ENCODE measurements around the gene CENPX. TPM values are rescaled to one million over a fixed set of nuclear protein-coding genes. Genes with fewer than 3 reads are reported as not detected.

Gene CENPX
- total and polyA plus RNA-seq, 10 donors, result 25.4 to 91.8 (median 32.9) TPM

DNA sequence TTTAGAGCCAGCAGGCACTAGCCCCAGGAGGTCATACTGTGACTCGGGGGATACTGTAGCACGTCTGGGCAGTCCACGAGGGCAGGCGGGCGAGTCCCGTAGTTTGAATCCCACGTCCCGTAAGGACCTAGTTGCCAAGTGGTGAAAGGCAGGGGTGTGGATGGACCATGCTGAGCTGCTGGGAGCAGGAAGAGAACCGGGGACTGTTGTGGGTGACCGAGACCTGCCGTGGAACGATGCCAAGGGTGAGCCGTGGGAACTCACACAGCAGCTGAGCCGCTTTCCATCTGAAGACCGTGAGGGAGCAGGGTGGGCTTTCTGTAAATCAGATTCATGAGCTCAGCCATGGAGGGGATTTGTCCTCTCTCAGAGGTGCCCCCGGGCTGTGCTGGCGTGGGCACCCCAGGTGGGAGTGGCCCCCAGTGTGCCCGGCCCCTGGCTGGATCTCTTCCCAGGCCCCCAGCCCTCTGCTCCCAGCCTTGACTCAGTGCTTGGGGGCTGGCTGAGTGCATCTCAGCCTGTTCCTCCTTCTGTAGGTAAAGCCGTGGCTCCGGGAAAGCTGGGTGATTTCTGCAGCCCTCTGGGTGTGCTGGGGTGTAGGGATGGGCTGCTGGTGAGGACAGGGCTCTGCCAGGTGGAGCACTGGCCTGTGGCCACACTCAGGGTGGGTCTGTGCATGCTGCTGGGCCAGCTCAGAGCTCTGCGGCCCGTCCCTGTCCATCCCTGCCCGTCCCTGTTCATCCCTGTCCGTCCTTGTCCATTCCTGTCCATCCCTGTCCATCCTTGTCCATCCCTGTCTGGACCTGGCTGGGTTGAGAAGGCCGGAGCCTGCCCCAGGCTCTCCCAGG, 31.6 kb downstream of the CENPX start:
- Histone ChIP-seq H3K4me3 (no peak overlapping the region), H3K9me3 (no peaks in the 10 kb centered on the region), H3K36me3 (peaks cover 0 to 80% (median 12%) of the 10 kb centered on the region in 6 donors), H3K27ac (no peak overlapping the region), H3K27me3 (replicated peaks in 1 of 7) (no peaks in the 10 kb centered on the region), H3K4me1 (peaks cover 0 to 16% (median 6%) of the 10 kb centered on the region in 6 donors)
- intact Hi-C loops (cut with DNase I; ENCODE audit: low total_unique reads), result loop anchor here (2.0 kb wide), 1 partner anchor 44 kb away; the partner anchor contains the start of gene MYADML2
- 91 to 96% (median 92%) methylated on average over 22 to 25 of the region's 25 CpGs for WGBS, 5 donors
- no peak for TF ChIP-seq POLR2A (IDR thresholded peaks at IDR 0.05)
- TF ChIP-seq POLR2AphosphoS5 (IDR thresholded peaks at IDR 0.05), result no peak
- TF ChIP-seq, protein P1, sequence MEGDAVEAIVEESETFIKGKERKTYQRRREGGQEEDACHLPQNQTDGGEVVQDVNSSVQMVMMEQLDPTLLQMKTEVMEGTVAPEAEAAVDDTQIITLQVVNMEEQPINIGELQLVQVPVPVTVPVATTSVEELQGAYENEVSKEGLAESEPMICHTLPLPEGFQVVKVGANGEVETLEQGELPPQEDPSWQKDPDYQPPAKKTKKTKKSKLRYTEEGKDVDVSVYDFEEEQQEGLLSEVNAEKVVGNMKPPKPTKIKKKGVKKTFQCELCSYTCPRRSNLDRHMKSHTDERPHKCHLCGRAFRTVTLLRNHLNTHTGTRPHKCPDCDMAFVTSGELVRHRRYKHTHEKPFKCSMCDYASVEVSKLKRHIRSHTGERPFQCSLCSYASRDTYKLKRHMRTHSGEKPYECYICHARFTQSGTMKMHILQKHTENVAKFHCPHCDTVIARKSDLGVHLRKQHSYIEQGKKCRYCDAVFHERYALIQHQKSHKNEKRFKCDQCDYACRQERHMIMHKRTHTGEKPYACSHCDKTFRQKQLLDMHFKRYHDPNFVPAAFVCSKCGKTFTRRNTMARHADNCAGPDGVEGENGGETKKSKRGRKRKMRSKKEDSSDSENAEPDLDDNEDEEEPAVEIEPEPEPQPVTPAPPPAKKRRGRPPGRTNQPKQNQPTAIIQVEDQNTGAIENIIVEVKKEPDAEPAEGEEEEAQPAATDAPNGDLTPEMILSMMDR (IDR thresholded peaks at IDR 0.05 in 8 of 11, conservative IDR thresholded peaks at IDR 0.05 in 3 of 11), result no peak
- no peak for DNase-seq

DNA sequence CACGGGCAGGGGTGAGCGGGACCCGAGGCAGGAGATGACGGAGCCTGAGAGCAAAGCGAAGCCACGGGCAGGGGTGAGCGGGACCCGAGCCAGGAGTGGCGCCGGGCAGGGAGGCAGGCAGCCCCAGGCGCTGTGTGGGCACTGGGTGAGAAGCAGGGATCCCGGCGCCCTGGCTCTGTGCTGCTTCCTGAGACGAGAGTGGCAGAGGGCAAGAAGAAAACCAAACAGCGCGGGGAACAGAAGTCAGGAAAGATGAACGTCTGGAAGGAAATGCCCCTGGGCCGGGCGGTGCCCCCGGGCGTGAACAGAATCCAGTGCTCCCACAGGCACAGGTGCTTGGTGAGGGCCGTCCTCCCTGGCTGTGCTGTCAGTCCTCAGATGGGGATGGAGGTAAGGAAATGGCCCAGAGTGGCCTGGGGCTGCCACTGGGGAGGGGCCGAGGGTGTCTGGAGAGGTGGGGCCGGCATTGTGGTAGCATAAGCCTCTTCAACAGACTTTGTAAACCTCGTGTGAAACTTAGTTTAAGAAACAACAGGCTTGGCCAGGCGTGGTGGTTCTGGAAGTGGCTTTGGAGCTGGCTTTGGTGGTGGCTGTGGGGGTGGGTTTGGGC, 35.4 kb downstream of the CENPX start:
- no peak overlapping the region for H3K4me3 ChIP-seq
- TF ChIP-seq POLR2A (IDR thresholded peaks at IDR 0.05) (no peak), POLR2AphosphoS5 (IDR thresholded peaks at IDR 0.05) (peak in 1 of 3 donors; percentile 16)
- no peak for DNase-seq
- WGBS, 5 donors, result 87 to 90% (median 88%) methylated on average over 24 to 26 of the region's 26 CpGs
- intact Hi-C loops (cut with DNase I; ENCODE audit: low total_unique reads), result no loop called here
- peaks cover 0 to 22% (median 4%) of the 10 kb centered on the region in 6 donors for H3K4me1 ChIP-seq
- peaks cover 0 to 91% (median 27%) of the 10 kb centered on the region in 6 donors for H3K36me3 ChIP-seq
- no peak overlapping the region for H3K27ac ChIP-seq
- H3K9me3 ChIP-seq, result no peaks in the 10 kb centered on the region
- H3K27me3 ChIP-seq (replicated peaks in 1 of 7), result no peaks in the 10 kb centered on the region

DNA sequence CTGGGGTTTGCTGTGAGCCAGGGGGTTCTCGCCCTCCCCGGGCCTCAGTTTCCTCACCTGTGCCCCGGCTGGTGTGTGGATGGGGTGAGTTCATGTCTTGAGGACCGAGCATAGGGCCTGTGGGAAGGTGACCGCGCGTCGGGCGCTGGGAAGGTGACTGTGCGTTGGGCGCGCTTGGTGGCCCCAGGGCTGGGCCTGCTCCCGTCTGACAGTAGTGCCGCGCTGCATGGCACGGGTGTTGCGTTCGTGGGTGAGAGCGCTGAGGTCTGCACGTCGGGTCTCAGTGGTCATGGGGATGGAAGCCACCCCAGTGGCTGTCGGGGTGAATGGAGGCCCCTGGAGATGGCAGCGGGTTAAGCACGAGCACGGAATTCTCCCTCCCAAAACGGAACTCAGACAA, 36.1 kb downstream of the CENPX start:
- Histone ChIP-seq H3K4me3 (no peak overlapping the region), H3K36me3 (peaks cover 0 to 97% (median 27%) of the 10 kb centered on the region in 6 donors), H3K27ac (no peak overlapping the region), H3K27me3 (replicated peaks in 1 of 7) (no peaks in the 10 kb centered on the region), H3K4me1 (peaks cover 0 to 18% (median 3%) of the 10 kb centered on the region in 6 donors), H3K9me3 (no peaks in the 10 kb centered on the region)
- 94 to 98% (median 96%) methylated on average over 17 to 26 of the region's 26 CpGs for WGBS, 5 donors
- intact Hi-C loops (cut with DNase I; ENCODE audit: low total_unique reads), result no loop called here
- no peak for DNase-seq
- TF ChIP-seq POLR2A (IDR thresholded peaks at IDR 0.05), result no peak
- TF ChIP-seq POLR2AphosphoS5 (IDR thresholded peaks at IDR 0.05), result no peak
- TF ChIP-seq, protein P1 (IDR thresholded peaks at IDR 0.05 in 8 of 11, conservative IDR thresholded peaks at IDR 0.05 in 3 of 11), result no peak

DNA sequence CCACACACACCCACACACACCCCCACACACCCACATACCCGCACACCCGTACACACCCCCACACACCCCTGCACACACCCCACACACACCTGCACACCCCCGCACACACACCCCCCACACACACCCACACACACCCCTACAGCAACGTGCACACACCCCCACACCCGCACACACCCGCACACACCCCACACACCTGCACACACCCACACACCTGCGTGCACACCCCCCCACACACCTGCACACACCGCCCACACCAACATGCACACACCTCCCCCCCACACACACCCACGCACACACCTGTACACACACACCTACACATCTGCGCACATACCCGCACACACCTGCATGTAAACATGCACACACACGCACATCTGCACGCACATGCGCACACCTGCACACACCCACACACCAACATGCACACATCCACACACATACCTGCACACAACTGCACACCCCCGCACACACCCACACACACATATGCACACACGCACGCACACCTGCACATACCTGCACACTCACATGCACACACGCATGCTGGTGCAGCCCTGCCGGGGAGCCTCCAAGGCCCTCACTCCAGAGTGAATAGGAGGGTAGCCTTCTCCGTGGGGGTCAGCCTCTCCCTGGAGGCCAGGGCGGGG, 37.8 kb downstream of the CENPX start:
- 89 to 98% (median 93%) methylated on average over 19 to 21 of the region's 21 CpGs for WGBS, 5 donors
- Histone ChIP-seq H3K27ac (no peak overlapping the region), H3K27me3 (replicated peaks in 1 of 7) (no peaks in the 10 kb centered on the region), H3K4me3 (no peak overlapping the region), H3K36me3 (peaks cover 0 to 100% (median 28%) of the 10 kb centered on the region in 6 donors), H3K4me1 (peaks cover 0 to 31% (median 9%) of the 10 kb centered on the region in 6 donors), H3K9me3 (no peaks in the 10 kb centered on the region)
- no peak for DNase-seq
- TF ChIP-seq, protein P1 (IDR thresholded peaks at IDR 0.05 in 8 of 11, conservative IDR thresholded peaks at IDR 0.05 in 3 of 11), result no peak
- TF ChIP-seq POLR2AphosphoS5 (IDR thresholded peaks at IDR 0.05), result no peak
- TF ChIP-seq POLR2A (IDR thresholded peaks at IDR 0.05), result no peak
- intact Hi-C loops (cut with DNase I; ENCODE audit: low total_unique reads), result no loop called here
